ENCODE data around the gene TAS1R3.
"Not testable (repeated sequence)": the region's sequence is repeated elsewhere in the genome, so short reads cannot be mapped to it uniquely, and the experiment has no call there.

The TAS1R3 gene

GRCh38 chr1:1354271-1355247 lies 23.5 kb downstream of the TAS1R3 start:
- DNase-seq (ENCODE audit: low read depth in 2 of 2) = no peak

- no peak for DNase-seq (ENCODE audit: low read depth in 2 of 2)
Measured at GRCh38 chr1:1355416-1355815, 24.3 kb downstream of the TAS1R3 start.

- no peak for DNase-seq (ENCODE audit: low read depth in 2 of 2)
Measured at GRCh38 chr1:1356166-1356795, 25.2 kb downstream of the TAS1R3 start.

- no peak for DNase-seq (ENCODE audit: low read depth in 2 of 2)
Measured at GRCh38 chr1:1356796-1357401, 25.8 kb downstream of the TAS1R3 start.

GRCh38 chr1:1357871-1358432 lies 26.9 kb downstream of the TAS1R3 start:
- no peak for DNase-seq (ENCODE audit: low read depth in 2 of 2)

- DNase-seq (ENCODE audit: low read depth in 2 of 2) = no peak
Measured at GRCh38 chr1:1358433-1359271, 27.6 kb downstream of the TAS1R3 start, which contains the start of gene MXRA8. Gene MXRA8 (minus strand): TSS chr1:1358555. CDS start chr1:1358504, 51 bp downstream.

- DNase-seq (ENCODE audit: low read depth in 2 of 2) = no peak
Measured at GRCh38 chr1:1359308-1359663, 28.2 kb downstream of the TAS1R3 start.

GRCh38 chr1:1359664-1360468 lies 28.8 kb downstream of the TAS1R3 start:
- no peak for DNase-seq (ENCODE audit: low read depth in 2 of 2)

GRCh38 chr1:1360506-1361169 lies 29.6 kb downstream of the TAS1R3 start:
- DNase-seq (ENCODE audit: low read depth in 2 of 2) = no peak

- DNase-seq (ENCODE audit: low read depth in 2 of 2) = no peak
Measured at GRCh38 chr1:1361233-1361981, 30.3 kb downstream of the TAS1R3 start.

- no peak for DNase-seq (ENCODE audit: low read depth in 2 of 2)
Measured at GRCh38 chr1:1361982-1362423, 30.9 kb downstream of the TAS1R3 start.

GRCh38 chr1:1364266-1364665 lies 33.2 kb downstream of the TAS1R3 start:
- DNase-seq (ENCODE audit: low read depth in 2 of 2) = no peak

- no peak for DNase-seq (ENCODE audit: low read depth in 2 of 2)
Measured at GRCh38 chr1:1365875-1366698, 35.0 kb downstream of the TAS1R3 start.

GRCh38 chr1:1366699-1367066 lies 35.6 kb downstream of the TAS1R3 start:
- no peak for DNase-seq (ENCODE audit: low read depth in 2 of 2)

- DNase-seq (ENCODE audit: low read depth in 2 of 2) = no peak
Measured at GRCh38 chr1:1367315-1367714, 36.2 kb downstream of the TAS1R3 start.

GRCh38 chr1:1370094-1370493 lies 39.0 kb downstream of the TAS1R3 start:
- not testable (repeated sequence) for DNase-seq (ENCODE audit: low read depth in 2 of 2)

- no peak for DNase-seq (ENCODE audit: low read depth in 2 of 2)
Measured at GRCh38 chr1:1370771-1371300, 39.8 kb downstream of the TAS1R3 start.

- DNase-seq (ENCODE audit: low read depth in 2 of 2) = peak in 1 of 2 donors; percentile 42
Measured at GRCh38 chr1:1371364-1371745, 40.3 kb downstream of the TAS1R3 start.

Measured in stimulated activated CD8-positive, alpha-beta memory T cell treated with anti-CD3 and anti-CD28 coated beads, Interleukin-2, amount 100 ng/mL, for 1 hour (primary cell).